NCI-H187 (cell line): ENCODE results near the gene NRAS.

Source experiments
- DNase-seq, 2 experiments: peaks; one replicate each; lab custom pipeline; 2025; lab: John Stamatoyannopoulos, UW

Gene NRAS

GRCh38 chr1:114728553-114728952 is 12.0 kb upstream of the NRAS start:
- DNase-seq: no peak

DNA sequence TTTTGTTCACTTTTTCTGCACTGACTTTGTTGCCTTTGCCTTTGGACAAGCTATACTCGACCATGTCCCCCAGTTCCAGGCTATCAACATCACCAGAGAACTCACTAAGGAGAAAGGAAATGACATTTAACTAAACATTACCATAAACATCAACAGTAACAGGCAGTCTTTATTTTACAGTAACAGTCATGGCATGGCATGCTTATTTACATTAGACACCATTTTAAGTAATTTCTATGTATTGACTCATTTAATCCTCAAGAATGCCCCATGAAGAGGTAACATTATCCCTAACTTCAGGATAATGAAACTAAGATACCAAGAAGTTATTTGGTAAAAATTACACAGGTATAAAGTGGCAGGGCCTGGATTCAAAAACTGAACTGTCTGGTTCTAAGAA is 8.7 kb upstream of the NRAS start:
- DNase-seq: no peak

GRCh38 chr1:114723915-114724314 is 7.3 kb upstream of the NRAS start:
- DNase-seq: no peak

DNA sequence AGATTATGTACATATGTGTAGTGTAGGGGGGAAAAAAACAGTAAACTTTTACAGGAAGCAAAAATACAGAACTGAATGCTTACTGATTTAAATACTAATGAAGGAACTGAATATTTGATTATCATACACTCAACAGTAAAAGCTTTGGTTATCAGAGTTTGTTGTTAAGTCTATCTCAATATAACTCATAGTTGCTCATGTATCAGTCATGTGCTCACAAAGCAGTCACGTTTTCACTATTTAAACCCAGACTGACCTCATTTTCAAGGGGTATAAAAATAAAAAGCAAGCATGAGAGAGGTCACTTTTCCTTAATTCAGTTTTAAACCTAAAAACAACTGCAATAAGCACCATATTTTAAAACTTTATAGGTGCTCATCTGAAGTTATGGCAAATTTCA is 6.9 kb upstream of the NRAS start:
- no peak for DNase-seq

DNA sequence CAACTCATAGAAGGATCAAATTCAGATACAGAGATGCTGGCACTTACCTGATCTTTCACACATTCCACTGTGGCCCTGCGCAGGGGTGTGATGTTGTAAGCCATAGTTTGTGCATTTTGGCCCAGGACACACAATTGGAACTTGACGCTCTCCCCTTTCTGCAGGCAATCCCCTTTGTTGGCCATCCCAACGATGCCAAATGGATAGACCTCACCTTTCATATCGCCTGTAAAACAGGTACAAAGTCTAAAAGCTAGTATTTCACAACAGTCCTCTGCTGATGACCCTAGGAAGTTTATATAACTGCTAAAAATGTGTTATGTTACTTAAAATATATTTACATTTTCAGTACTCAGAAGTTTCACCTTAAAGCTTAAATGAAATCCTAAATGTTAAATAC is 3.9 kb upstream of the NRAS start:
- no peak for DNase-seq

DNA sequence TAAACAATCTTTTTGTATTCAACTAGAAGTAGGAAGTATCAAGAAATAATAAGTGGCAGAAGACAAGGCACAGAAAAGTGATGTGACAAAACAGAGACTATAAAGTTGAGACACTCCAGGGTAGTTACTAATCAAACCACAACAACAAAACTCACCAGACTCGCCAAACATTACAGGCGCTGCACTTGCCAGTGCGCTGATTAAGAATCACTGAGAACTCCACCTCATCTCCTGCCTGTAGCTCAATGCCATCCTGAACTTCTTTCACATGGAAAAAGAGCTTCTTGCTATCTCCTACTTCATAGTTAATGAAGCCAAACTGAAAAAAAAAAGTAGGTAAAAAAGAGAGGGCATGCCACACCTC is 2.8 kb upstream of the NRAS start:
- DNase-seq: no peak

DNA sequence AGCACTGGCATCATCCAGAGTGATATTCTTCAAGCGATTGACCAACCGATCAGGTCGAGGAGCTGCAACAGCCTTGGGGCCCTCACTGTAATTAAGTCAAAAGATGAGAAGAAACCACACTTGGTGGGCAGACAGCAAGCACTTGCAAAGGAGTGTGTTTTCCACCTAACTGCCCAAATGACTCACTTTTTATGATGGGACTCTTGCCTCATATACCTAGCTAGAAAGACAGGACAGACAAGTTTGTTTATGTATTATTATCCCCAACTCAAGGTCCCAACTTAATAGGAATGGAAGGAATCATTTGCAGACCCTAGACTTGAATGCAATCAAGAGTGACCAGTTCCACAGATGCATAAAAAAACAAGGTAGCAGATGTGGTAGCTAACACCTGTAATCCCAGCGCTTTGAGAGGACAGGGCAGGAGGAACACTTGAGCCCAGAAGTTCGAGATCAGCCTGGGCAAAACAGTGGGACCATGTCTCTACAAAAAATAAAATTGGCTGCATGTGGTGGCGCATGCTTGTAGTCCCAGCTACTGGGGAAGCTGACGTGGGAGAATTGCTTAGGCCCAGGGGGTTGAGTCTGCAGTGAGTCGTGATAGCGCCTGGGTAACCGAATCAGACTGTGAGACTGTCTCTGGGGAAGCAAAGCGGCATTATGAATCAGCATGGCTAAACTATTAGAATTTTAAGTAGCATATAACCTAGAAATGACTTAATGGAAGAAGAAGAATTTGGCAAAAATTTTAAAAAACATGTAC is 2.3 kb upstream of the NRAS start:
- no peak for DNase-seq

DNA sequence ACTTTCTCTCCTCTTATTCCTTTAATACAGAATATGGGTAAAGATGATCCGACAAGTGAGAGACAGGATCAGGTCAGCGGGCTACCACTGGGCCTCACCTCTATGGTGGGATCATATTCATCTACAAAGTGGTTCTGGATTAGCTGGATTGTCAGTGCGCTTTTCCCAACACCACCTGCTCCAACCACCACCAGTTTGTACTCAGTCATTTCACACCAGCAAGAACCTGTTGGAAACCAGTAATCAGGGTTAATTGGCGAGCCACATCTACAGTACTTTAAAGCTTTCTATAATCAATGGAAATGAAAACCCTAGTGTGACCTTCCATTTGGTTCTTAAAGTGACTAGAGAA is 643 bp downstream of the NRAS start:
- no peak for DNase-seq

DNA sequence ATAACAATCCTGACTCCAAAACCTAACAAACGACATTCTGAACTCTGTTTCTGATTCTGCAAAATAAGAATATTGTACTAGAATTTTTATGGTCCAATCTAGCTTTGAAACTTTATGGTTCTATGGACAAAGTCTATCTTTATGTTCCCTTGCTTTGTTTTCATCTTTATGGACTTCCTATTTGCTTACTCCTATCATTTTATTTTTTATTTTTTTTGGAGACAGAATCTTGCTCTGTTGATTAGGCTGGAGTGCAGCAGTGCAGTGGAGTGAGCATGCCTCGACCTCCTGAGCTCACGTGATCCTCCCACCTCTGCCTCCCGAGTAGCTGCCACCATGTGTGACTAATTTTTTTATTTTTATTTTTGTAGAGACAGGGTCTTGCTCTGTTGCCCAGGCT is 3.6 kb downstream of the NRAS start:
- DNase-seq: no peak

DNA sequence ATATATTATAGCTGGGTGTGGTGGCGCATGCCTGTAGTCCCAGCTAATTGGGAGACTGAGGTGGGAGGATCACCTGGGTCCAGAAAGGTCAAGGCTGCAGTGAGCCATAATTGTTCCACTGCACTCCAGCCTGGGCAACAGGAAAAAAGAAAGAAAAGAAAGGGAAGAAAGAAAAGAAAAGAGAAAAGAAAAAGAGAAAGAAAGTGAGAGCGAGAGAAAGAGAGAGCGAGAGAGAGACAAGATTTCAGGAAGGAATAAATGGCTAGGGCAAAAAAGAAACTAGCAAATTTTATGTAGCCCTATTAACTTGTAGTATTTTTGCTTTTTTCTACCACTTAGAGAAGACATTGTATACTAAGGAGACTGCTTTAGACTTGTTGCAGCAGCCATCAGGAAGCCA is 6.2 kb downstream of the NRAS start:
- no peak for DNase-seq

DNA sequence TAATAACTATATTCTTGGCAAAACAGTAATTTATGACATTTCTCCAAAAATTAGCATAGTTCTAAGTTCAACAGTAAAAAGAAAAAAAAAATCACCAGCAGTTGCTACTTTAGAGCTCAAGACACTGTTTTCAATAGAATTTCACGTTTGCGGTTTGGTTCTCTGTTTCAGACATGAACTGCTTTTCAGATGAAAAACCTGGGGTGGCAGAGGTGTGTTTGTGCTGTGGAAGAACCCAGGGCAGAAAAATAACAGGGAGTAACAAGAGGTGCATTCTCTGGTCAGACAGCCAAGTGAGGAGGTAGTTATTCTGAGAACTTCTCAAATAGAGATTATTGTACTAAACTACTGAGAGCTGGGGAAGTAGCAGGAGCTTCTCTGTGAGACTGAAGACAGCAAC is 9.0 kb downstream of the NRAS start:
- DNase-seq: no peak

DNA sequence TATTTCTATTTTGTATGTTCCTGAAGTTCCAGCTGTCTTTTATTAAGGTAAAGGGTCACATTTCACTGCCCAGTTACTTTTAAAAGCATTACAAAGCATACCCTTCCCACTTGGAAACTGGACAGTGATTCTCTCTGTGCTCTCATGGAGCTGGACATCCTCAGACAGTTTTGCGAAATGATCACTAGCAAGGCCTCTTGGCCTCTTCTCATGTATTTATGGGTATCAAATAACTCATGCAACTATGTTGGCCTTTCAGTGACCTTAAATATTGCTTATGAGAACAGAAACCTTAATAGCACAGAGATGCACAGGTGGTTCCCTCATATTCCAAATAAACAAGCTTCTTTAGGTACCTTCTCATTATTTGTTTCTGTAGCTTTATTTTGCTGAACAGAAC is 13.3 kb downstream of the NRAS start:
- DNase-seq: no peak

- no peak for DNase-seq
Observed at GRCh38 chr1:114702737-114703136, 13.8 kb downstream of the NRAS start.

DNA sequence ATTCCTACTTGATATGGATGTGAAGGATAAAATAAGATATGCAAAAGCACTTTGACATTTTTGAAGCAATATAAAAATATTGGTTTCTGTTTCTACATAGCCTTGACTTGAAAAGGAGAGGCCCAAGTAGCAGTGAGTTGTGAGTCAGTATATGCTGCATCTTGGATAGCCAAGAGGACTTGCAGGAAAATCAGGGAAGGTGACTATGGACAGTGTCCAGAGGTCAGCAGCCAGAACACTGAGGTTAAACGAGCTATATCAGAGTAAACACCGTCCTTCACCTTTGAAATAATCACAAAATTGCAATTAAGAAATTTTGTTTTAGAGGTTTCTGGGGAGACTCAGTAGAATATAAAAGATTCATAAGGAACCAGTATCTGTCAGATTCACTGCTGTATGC is 14.6 kb downstream of the NRAS start:
- DNase-seq: no peak

GRCh38 chr1:114700036-114700600 is 16.5 kb downstream of the NRAS start:
- DNase-seq: no peak

GRCh38 chr1:114696810-114697209 is 19.8 kb downstream of the NRAS start:
- DNase-seq: no peak

GRCh38 chr1:114695430-114696058 is 21.0 kb downstream of the NRAS start, which contains the start of gene AMPD1:
Gene AMPD1 (minus strand): TSS chr1:114695546. CDS start chr1:114695471, 75 bp downstream.
- no peak for DNase-seq

- no peak for DNase-seq
Observed at GRCh38 chr1:114694540-114695310, 21.8 kb downstream of the NRAS start.

- no peak for DNase-seq
Observed at GRCh38 chr1:114692947-114693346, 23.6 kb downstream of the NRAS start.

DNA sequence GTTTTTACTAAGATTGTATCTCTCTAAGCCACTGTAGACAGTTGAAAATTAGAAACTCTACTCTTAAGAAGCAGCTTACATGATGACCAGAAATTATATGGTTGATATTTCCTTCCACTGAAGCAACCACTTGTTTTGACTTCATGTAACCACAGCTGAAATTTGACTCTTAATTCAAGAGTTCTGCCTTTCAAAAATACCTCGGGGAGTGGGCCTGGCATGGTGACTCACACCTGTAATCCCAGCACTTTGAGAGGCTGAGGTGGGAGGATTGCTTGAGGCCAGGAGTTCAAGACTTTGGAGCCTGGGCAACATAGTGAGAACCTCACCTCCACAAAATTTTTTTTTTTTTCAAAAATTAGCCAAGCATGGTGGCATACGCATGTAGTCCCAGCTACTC is 25.5 kb downstream of the NRAS start:
- no peak for DNase-seq

GRCh38 chr1:114690148-114690547 is 26.4 kb downstream of the NRAS start:
- DNase-seq: no peak

- no peak for DNase-seq
Observed at GRCh38 chr1:114688526-114688925, 28.0 kb downstream of the NRAS start.

DNA sequence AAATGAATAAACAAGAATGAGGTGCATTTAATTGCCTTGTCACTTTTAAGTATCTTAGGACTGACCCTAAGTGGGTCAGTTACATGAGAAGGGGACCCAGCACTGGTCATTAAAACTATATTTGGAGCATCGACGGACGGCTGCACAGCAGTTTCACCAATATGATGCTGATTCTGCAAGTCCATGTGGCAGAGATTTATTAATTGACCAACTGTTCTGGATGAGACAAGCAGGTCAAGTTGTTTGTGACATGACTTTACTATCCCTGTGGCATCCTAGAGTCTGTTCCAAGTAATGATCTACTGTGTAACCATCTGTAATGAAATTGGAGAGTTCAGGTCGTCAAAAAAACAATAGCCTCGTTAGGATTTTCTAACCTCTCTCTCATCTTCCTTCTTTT is 30.7 kb downstream of the NRAS start:
- DNase-seq: no peak
